Measurements from ENCODE around the gene SPTLC1.

SPTLC1 gene

GRCh38 chr9:92071634-92072033 lies 43.6 kb downstream of the SPTLC1 start:
- H3K79me2 ChIP-seq = no peaks in the 10 kb centered on the region
- H2AFZ ChIP-seq = no peak overlapping the region
- no peaks in the 10 kb centered on the region for H3K9me3 ChIP-seq (ENCODE audit: control insufficient read depth, low read length)
- no peak overlapping the region for H3K9ac ChIP-seq
- H3K4me3 ChIP-seq (ENCODE audit: low read depth, low read length) = no peak overlapping the region
- TF ChIP-seq, protein P1, sequence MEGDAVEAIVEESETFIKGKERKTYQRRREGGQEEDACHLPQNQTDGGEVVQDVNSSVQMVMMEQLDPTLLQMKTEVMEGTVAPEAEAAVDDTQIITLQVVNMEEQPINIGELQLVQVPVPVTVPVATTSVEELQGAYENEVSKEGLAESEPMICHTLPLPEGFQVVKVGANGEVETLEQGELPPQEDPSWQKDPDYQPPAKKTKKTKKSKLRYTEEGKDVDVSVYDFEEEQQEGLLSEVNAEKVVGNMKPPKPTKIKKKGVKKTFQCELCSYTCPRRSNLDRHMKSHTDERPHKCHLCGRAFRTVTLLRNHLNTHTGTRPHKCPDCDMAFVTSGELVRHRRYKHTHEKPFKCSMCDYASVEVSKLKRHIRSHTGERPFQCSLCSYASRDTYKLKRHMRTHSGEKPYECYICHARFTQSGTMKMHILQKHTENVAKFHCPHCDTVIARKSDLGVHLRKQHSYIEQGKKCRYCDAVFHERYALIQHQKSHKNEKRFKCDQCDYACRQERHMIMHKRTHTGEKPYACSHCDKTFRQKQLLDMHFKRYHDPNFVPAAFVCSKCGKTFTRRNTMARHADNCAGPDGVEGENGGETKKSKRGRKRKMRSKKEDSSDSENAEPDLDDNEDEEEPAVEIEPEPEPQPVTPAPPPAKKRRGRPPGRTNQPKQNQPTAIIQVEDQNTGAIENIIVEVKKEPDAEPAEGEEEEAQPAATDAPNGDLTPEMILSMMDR (IDR thresholded peaks at IDR 0.05) = no peak
- peaks cover 3% of the 10 kb centered on the region for H3K4me1 ChIP-seq
- H3K27me3 ChIP-seq (ENCODE audit: control insufficient read depth, insufficient read depth, low read length) = no peaks in the 10 kb centered on the region
- H3K27ac ChIP-seq = no peak overlapping the region
- H3K4me2 ChIP-seq (ENCODE audit: low read length) = no peak overlapping the region
- H3K36me3 ChIP-seq (ENCODE audit: control insufficient read depth, insufficient read depth, low read length) = no peaks in the 10 kb centered on the region

- Histone ChIP-seq H3K79me2 (no peaks in the 10 kb centered on the region), H3K4me2 (ENCODE audit: low read length) (no peak overlapping the region), H3K4me3 (ENCODE audit: low read depth, low read length) (no peak overlapping the region), H3K27ac (no peak overlapping the region), H3K36me3 (ENCODE audit: control insufficient read depth, insufficient read depth, low read length) (no peaks in the 10 kb centered on the region), H3K4me1 (peaks cover 3% of the 10 kb centered on the region), H3K9ac (no peak overlapping the region), H2AFZ (no peak overlapping the region), H3K9me3 (ENCODE audit: control insufficient read depth, low read length) (peaks cover under 1% of the 10 kb centered on the region), H3K27me3 (ENCODE audit: control insufficient read depth, insufficient read depth, low read length) (no peaks in the 10 kb centered on the region)
- TF ChIP-seq, protein P1 (IDR thresholded peaks at IDR 0.05) = no peak
These were observed 49.0 kb downstream of the SPTLC1 start for GRCh38 chr9:92066168-92066567.

DNA sequence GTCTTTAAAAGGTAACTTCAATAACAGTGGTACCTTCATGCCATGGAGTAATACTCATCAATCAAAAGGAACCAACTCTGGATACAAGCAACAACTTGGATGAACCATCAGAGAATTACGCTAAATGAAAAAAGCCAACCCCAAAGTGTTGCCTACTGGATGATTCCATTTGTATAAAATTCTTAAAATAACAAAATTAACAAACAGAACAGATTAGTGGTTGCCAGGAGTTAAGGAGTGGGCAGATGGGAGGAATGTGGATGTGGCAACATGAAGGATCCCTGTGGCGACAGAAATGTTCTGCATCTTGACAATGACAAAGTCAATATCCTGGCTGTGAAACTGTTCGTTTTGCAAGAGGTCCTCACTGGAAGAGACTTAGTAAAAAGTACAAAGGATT lies 50.5 kb downstream of the SPTLC1 start:
- no peak overlapping the region for H3K4me3 ChIP-seq (ENCODE audit: low read depth, low read length)
- H2AFZ ChIP-seq = no peak overlapping the region
- H3K9me3 ChIP-seq (ENCODE audit: control insufficient read depth, low read length) = peaks cover 4% of the 10 kb centered on the region
- H3K36me3 ChIP-seq (ENCODE audit: control insufficient read depth, insufficient read depth, low read length) = no peaks in the 10 kb centered on the region
- no peak overlapping the region for H3K4me2 ChIP-seq (ENCODE audit: low read length)
- TF ChIP-seq, protein P1 (IDR thresholded peaks at IDR 0.05) = no peak
- no peaks in the 10 kb centered on the region for H3K79me2 ChIP-seq
- H3K27me3 ChIP-seq (ENCODE audit: control insufficient read depth, insufficient read depth, low read length) = no peaks in the 10 kb centered on the region
- no peak overlapping the region for H3K9ac ChIP-seq
- no peaks in the 10 kb centered on the region for H3K4me1 ChIP-seq
- no peak overlapping the region for H3K27ac ChIP-seq

DNA sequence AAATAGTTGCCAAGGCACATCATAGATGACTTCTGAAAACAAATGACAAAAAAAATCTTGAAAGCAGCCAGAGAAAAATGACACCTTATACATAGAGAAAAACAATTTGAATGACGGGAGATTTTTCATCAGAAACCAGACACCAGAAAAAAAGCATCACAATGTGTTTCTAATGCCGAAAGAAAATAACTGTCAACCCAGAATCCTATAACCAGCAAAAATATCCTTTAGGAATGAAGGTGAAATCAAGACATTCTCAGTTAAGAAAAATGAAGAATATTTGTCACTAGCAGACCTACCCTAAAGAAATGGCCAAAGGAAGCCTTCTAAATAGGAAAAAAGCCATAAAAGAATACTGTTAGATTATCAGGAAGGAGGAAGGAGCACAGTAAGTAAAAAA lies 54.0 kb downstream of the SPTLC1 start:
- no peak overlapping the region for H3K4me3 ChIP-seq (ENCODE audit: low read depth, low read length)
- H3K9me3 ChIP-seq (ENCODE audit: control insufficient read depth, low read length) = peaks cover 4% of the 10 kb centered on the region
- H3K79me2 ChIP-seq = no peaks in the 10 kb centered on the region
- no peaks in the 10 kb centered on the region for H3K4me1 ChIP-seq
- no peak overlapping the region for H2AFZ ChIP-seq
- TF ChIP-seq, protein P1 (IDR thresholded peaks at IDR 0.05) = no peak
- H3K36me3 ChIP-seq (ENCODE audit: control insufficient read depth, insufficient read depth, low read length) = no peaks in the 10 kb centered on the region
- H3K27ac ChIP-seq = no peak overlapping the region
- no peak overlapping the region for H3K4me2 ChIP-seq (ENCODE audit: low read length)
- H3K9ac ChIP-seq = no peak overlapping the region
- H3K27me3 ChIP-seq (ENCODE audit: control insufficient read depth, insufficient read depth, low read length) = no peaks in the 10 kb centered on the region

DNA sequence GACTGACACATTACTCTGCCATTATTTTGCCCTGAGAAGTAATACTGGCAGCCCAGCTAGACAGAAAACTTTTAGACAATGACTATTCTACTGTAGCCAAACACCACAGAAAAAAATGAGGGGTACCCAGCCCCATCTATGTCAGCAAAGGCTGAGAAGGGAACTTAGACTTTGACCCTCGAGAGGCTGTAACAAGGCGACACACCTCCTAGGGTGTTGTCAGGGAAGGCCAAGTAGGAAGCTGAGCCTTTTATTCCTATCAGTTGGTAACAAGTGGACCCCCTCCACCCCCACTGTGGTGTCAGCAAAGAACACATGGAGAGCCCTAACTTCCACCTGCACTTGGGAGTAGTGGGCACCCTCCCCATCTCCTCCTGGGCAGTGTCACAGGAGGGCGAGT lies 55.6 kb downstream of the SPTLC1 start:
- H3K9ac ChIP-seq = no peak overlapping the region
- no peak overlapping the region for H2AFZ ChIP-seq
- no peak overlapping the region for H3K4me3 ChIP-seq (ENCODE audit: low read depth, low read length)
- H3K79me2 ChIP-seq = no peaks in the 10 kb centered on the region
- H3K4me2 ChIP-seq (ENCODE audit: low read length) = no peak overlapping the region
- no peaks in the 10 kb centered on the region for H3K36me3 ChIP-seq (ENCODE audit: control insufficient read depth, insufficient read depth, low read length)
- no peak overlapping the region for H3K27ac ChIP-seq
- no peaks in the 10 kb centered on the region for H3K4me1 ChIP-seq
- peaks cover 4% of the 10 kb centered on the region for H3K9me3 ChIP-seq (ENCODE audit: control insufficient read depth, low read length)
- TF ChIP-seq, protein P1 (IDR thresholded peaks at IDR 0.05) = no peak
- H3K27me3 ChIP-seq (ENCODE audit: control insufficient read depth, insufficient read depth, low read length) = no peaks in the 10 kb centered on the region
